GM19193 (cell line): ENCODE measurements around the gene LRRC8B.

Experiments
- POLR2A ChIP-seq: IDR thresholded peaks from 4 replicates; pipeline ENCODE4 v1.6.1; 2011; ENCODE audit not compliant: insufficient read depth, insufficient read length; ENCODE audit errors: extremely low read depth

Gene LRRC8B

GRCh38 chr1:89516055-89516454 lies 8.6 kb upstream of the LRRC8B start:
- no peak for TF ChIP-seq POLR2A

GRCh38 chr1:89518221-89518631 lies 6.4 kb upstream of the LRRC8B start:
- no peak for TF ChIP-seq POLR2A

GRCh38 chr1:89519779-89520358 lies 4.8 kb upstream of the LRRC8B start:
- no peak for TF ChIP-seq POLR2A

GRCh38 chr1:89523572-89524368 lies 859 bp upstream of the LRRC8B start:
- no peak for TF ChIP-seq POLR2A

GRCh38 chr1:89525169-89525855 lies 683 bp downstream of the LRRC8B start:
- no peak for TF ChIP-seq POLR2A

GRCh38 chr1:89527256-89527655 lies 2.6 kb downstream of the LRRC8B start:
- TF ChIP-seq POLR2A: no peak

GRCh38 chr1:89527750-89528381 lies 3.2 kb downstream of the LRRC8B start:
- TF ChIP-seq POLR2A: no peak

GRCh38 chr1:89528382-89528780 lies 3.8 kb downstream of the LRRC8B start:
- TF ChIP-seq POLR2A: no peak

GRCh38 chr1:89529196-89529595 lies 4.6 kb downstream of the LRRC8B start:
- no peak for TF ChIP-seq POLR2A

GRCh38 chr1:89530444-89531089 lies 5.9 kb downstream of the LRRC8B start:
- no peak for TF ChIP-seq POLR2A

- no peak for TF ChIP-seq POLR2A
These were observed 7.0 kb downstream of the LRRC8B start for GRCh38 chr1:89531480-89532139.

- TF ChIP-seq POLR2A: no peak
These were observed 7.6 kb downstream of the LRRC8B start for GRCh38 chr1:89532228-89532627.

- no peak for TF ChIP-seq POLR2A
These were observed 8.2 kb downstream of the LRRC8B start for GRCh38 chr1:89532866-89533265.

GRCh38 chr1:89535537-89535936 lies 10.9 kb downstream of the LRRC8B start:
- no peak for TF ChIP-seq POLR2A
